NCI-H146 treated with DMSO at 0.1 percent for 48 hours (cell line): ENCODE results near the gene BTBD1.
"Not testable (repeated sequence)": the region's sequence is repeated elsewhere in the genome, so short reads cannot be mapped to it uniquely, and the experiment has no call there.

Experiments used
- DNase-seq: peaks from one replicate; lab custom pipeline; 2025; ENCODE audit not compliant: unreplicated experiment; lab: John Stamatoyannopoulos, UW

BTBD1 gene

DNA sequence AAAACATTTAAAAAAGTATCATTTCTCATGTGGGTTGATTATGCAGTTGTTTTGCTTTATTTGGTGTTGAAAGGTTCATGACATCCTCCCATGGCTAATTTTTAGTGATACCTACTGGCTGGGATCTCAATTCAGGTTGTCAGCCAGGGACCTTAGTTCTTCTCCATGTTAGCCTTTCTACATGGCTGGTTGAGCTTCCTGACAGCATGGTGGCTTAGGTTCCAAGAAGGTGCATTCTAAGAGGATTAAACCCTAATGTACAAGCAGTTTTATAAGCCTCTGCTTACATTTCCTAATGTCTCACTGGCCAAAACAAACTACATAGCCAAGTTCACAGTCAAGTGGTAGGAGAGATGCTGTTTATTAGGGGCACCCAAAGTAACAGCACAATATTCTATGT lies 31.0 kb upstream of the BTBD1 start:
- DNase-seq, result no peak

- no peak for DNase-seq
Measured at GRCh38 chr15:83094583-83094982, 27.5 kb upstream of the BTBD1 start.

DNA sequence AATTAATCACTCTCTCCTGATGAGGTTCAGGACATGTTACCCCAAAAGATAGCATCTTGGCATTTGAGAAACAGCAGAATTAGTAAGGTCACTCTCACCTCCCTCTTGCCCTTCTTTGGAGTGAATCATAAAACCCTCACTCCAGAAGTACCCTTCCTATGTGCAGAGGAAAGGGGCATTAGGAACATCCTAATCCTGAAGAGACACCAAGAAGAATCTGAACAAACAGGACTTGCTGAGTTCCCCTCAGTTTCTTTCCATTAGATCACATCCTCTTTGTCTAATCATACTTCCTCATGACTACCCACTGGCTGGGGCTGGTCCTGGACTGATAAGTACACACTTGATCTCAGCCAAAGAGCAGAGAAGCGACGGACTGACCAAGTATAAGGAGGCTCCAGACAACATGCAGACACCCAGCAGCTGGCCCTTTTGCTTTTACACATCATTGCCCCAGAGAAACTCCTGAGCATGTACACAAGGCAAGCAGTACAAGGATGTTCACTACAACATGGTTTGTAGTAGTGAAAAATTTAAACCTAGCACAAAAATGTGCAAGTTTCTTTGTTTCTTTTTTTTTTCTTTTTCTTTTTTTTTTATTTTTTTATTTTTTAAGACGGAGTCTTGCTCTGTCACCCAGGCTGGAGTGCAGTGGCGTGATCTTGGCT lies 25.4 kb upstream of the BTBD1 start:
- DNase-seq, result no peak

DNA sequence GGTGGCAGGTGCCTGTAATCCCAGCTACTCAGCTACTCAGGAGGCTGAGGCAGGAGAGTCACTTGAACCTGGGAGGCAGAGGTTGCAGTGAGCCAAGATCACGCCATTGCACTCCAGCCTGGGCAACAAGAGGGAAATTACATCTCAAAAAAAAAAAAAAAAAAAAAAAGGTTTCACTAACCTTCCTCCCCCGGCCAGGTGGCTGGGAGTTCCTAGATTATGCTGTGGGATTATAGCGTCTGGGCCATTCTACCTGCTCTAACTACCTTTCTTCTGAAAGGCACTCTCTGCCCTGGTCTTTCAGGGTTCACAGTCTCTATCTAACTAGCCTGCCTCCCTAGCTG lies 24.9 kb upstream of the BTBD1 start:
- DNase-seq, result not testable (repeated sequence)

DNA sequence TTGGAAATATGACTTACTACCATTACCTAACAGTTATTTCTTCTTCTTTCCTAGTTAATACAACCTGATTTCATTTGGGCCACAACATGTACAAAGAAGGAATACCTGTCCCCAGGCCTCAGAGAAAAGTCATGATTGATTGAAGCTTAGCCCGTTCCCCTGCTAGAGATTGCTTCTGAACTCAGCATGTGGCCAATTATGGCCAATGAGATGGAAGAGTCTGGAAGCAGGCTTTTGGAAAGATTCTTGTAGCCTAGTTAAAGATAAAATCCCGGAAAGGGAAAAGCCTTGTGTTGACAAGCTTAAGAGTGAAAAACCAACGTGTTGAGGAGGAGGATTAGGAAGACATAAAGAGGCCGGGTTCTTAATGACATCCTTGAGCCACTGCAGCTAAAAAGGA lies 23.4 kb upstream of the BTBD1 start:
- DNase-seq, result no peak

GRCh38 chr15:83088876-83089275 lies 21.8 kb upstream of the BTBD1 start:
- no peak for DNase-seq

DNA sequence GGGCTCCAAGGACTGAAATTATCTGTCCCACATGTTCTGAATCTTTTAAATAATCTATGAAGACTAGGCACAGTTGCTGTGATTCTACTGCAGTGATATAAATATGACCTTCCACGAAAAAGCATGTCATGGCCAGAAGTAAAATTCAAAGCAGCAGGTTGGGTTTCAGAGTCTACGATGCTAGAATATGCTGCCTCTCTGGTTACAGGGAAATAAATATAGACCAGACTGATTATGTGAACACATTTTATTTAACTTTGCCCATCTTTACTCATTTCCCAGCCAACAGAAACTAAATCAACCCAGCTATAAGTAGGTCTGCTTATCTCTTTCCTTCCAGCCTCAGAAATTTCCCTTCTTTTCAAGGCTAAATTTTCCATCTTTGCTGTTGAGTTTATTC lies 20.5 kb upstream of the BTBD1 start:
- DNase-seq, result no peak

- DNase-seq, result not testable (repeated sequence)
Measured at GRCh38 chr15:83085864-83086552, 19.0 kb upstream of the BTBD1 start.

DNA sequence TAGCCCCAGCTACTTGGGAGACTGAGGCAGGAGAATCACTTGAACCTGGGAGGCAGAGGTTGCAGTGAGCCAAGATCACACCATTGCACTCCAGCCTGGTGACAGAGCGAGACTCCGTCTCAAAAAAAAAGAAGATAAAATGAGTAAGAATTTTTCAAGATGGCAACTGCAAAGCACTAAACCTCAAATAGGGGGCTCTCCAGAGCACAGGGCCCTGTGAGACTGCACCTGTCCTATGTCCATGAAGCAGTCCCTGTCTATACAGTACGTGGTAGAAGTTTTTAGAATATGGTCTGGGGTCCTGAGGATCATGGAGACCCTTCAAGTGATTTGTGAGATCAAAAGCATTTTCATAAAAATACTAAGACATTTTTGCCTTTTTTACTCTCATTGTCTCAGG lies 18.4 kb upstream of the BTBD1 start:
- DNase-seq, result not testable (repeated sequence)

- no peak for DNase-seq
Measured at GRCh38 chr15:83082730-83083386, 15.8 kb upstream of the BTBD1 start.

DNA sequence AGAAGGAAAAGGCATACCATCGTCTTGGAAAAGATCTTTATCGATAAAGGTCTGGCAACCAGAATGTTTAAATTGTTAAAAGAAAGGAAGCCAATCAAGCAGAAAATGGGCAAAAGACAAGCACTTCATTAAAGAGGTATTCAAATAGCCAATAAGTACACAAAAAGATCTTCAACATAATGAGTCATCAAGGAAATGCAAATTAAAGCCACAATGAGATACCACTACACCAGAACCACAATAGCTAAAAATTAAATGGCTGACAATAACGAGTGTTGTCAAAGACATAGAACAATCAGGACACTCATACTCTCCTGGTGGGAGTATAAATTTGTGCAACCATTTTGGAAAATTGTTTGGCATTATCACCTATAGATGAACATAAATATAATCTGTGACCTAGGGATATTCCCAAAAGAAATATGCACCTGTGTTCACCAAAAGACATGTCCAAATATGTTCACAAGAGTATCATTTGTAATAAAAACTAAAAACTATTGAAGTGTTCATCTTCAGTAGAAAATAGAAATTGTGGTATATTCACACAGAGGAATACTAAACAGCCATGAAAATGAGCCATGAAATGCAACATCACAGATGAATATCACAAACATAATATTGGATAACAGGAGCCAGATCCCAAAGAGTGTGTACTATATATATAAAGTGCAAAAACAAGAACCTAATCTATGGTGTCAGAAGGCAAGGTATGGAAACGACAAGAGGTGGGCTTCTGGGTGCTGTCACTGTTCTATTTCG lies 14.4 kb upstream of the BTBD1 start:
- no peak for DNase-seq

GRCh38 chr15:83078712-83079111 lies 11.7 kb upstream of the BTBD1 start:
- DNase-seq, result no peak

- DNase-seq, result peak; percentile 5
Measured at GRCh38 chr15:83077491-83078230, 10.6 kb upstream of the BTBD1 start.

GRCh38 chr15:83069211-83069642 lies 2.2 kb upstream of the BTBD1 start:
- DNase-seq, result not testable (repeated sequence)

DNA sequence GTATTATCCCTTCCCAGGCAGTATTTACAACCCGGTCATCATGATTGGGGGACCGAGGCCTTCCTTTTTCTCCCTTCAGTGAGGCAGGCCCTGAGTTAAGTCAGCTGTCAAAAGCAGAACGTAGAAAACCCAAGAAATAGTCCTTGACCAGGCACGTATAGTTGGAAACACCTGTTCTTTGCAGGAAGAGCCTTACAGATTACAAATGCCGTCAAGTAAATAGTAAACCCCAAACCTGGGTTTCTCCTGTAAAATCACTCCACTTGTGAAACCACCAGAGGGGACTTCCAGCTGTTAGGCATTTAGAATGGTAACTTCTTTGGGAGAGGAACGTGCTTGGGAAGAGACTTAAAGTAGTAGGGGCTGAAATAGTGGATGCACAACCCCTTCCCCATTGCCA lies 1.0 kb upstream of the BTBD1 start:
- DNase-seq, result no peak

- no peak for DNase-seq
Measured at GRCh38 chr15:83067638-83067962, 548 bp upstream of the BTBD1 start.

DNA sequence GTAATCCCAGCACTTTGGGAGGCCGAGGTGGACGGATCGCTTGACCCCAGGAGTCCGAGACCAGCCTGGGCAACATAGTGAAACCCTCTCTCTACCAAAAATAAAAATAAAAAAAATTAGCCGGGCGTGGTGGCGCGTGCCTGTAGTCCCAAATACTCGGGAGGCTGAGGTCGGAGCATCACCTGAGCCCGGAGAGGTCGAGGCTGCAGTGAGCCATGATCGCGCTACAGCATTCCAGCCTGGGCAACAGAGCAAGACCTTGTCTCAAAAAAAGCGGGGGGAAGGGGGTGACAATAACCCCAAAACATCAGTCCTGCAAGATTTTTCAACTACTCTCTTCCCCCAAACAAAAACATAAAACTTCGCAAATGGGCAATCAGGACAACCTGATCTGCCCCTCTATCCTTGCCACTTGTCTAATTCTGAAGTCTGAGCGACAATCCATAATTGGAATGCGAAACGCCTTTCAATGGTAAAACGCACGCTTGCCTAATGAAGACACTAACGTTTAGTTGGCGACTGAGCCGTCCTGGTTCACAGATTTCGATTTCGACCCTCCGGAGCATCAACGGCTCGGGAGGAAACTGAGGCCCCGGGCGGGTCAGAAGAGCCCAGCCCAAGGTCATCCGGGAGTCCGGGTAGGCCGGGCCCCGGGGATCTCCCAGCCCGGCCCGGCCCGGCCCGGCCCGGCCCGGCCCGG lies 868 bp downstream of the BTBD1 start:
- DNase-seq, result no peak

DNA sequence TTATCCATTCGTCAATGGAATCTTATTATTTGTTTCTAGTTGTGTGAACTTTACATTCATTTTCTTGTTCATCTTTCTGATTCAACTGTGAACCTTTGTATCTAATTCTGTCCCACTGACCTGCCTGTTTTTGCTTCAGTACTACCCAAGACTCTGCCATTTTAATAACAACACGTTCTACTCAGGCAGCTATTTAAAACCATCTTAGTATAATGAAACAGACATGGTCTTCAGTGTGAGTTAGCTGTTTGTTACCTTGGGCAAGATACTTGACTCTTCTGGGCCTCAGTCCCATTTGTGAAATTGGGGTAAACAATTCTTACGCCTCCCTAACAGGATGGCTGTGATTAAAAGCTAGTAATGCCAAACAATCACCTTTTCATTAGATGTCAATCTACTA lies 1.6 kb downstream of the BTBD1 start:
- DNase-seq, result no peak

DNA sequence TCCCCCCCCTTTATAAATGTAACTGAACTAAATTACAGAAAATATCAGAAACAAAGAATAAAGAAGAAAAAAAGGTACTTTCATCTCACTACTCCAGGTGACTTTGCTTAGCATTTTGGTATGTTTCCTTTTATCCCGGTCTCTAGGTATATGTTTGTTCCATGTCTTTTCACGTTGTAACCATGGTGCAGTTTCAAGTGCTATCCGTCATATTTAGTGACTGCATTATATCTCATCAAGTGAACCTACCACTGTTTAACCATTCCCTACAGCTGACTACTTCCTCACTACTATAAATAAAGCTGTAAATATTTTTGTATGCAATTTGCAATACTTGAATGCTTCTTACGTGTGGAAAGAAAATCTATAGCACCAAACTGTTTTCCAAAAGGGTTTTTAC lies 2.2 kb downstream of the BTBD1 start:
- no peak for DNase-seq

GRCh38 chr15:83063551-83063950 lies 3.5 kb downstream of the BTBD1 start:
- DNase-seq, result no peak

DNA sequence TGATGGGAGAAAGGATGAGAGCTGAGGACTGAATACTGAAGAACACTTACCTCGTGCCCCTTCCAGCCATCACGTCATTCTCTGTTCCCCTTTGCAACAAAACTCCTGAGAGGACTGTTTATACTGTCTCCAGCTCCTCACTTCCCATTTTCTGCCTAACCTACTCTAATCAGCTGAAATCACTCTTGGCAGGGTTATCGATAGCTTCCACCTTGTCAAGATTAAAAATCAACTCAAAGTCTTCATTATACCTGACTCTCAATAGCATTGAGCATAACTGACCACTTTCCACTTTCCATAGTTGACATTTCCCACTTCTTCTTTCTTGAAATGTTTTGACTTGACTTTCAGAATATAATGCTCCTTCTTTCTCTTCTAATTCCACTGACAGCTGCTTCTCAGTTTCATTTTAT lies 4.3 kb downstream of the BTBD1 start:
- DNase-seq, result no peak
